Breast epithelium (tissue), 3 donors: Measurements from ENCODE around the gene MRAP.
"Not testable (repeated sequence)": the region's sequence is repeated elsewhere in the genome, so short reads cannot be mapped to it uniquely, and the experiment has no call there.

Experiments used
- POLR2A ChIP-seq: fragments of 450-650 bp; IDR thresholded peaks from one replicate; pipeline ENCODE4 v1.6.1; 2016; ENCODE audit warnings: antibody characterized with exemption, mild to moderate bottlenecking, moderate library complexity
- TF ChIP-seq, protein P1 (sequence below), 3 donors: fragments of 450-650 bp; IDR thresholded peaks; one replicate each; pipeline ENCODE4 v1.5.1; 2016 to 2017; ENCODE audit warnings: antibody characterized with exemption in 3 of 3, mild to moderate bottlenecking in 3 of 3, moderate library complexity in 3 of 3

GRCh38 chr21:32265321-32265720 is 33.3 kb upstream of the MRAP start:
- TF ChIP-seq, protein P1, sequence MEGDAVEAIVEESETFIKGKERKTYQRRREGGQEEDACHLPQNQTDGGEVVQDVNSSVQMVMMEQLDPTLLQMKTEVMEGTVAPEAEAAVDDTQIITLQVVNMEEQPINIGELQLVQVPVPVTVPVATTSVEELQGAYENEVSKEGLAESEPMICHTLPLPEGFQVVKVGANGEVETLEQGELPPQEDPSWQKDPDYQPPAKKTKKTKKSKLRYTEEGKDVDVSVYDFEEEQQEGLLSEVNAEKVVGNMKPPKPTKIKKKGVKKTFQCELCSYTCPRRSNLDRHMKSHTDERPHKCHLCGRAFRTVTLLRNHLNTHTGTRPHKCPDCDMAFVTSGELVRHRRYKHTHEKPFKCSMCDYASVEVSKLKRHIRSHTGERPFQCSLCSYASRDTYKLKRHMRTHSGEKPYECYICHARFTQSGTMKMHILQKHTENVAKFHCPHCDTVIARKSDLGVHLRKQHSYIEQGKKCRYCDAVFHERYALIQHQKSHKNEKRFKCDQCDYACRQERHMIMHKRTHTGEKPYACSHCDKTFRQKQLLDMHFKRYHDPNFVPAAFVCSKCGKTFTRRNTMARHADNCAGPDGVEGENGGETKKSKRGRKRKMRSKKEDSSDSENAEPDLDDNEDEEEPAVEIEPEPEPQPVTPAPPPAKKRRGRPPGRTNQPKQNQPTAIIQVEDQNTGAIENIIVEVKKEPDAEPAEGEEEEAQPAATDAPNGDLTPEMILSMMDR (IDR thresholded peaks at IDR 0.05) = not testable (repeated sequence)
- TF ChIP-seq POLR2A = not testable (repeated sequence)
